B cell (primary cell): Measurements from ENCODE around the gene TIGD6.

ENCODE experiments used
- CTCF ChIP-seq: fragments of 200-600 bp; IDR thresholded peaks from one replicate; pipeline ENCODE4 v1.8.0; 2022; ENCODE audit warnings: antibody characterized with exemption, mild to moderate bottlenecking
- EZH2 ChIP-seq: IDR thresholded peaks from 2 replicates; pipeline ENCODE4 v1.6.1; 2012; ENCODE audit warnings: borderline replicate concordance, low read depth, mild to moderate bottlenecking, moderate library complexity, low read length; ENCODE audit not compliant: insufficient read depth, poor library complexity, severe bottlenecking

GRCh38 chr5:149966946-149967345 lies 33.5 kb downstream of the TIGD6 start:
- TF ChIP-seq CTCF (no peak), EZH2 (no peak)
